Endothelial cell of umbilical vein (primary cell): ENCODE measurements around the gene ACO2.

Experiments
- EZH2 ChIP-seq: IDR thresholded peaks from 2 replicates; pipeline ENCODE4 v1.6.1; 2012; ENCODE audit warnings: borderline replicate concordance, low read depth, mild to moderate bottlenecking, moderate library complexity, low read length, inconsistent platforms; ENCODE audit not compliant: severe bottlenecking
- FOS ChIP-seq: IDR thresholded peaks from 2 replicates; pipeline ENCODE4 v1.6.1; 2011; ENCODE audit warnings: mild to moderate bottlenecking, low read length, moderate library complexity, borderline replicate concordance; ENCODE audit not compliant: insufficient read depth
- JUN ChIP-seq: IDR thresholded peaks from 2 replicates; pipeline ENCODE4 v1.6.1; 2011; ENCODE audit warnings: borderline replicate concordance, low read depth; ENCODE audit not compliant: insufficient read length, insufficient read depth
- MAX ChIP-seq: IDR thresholded peaks from 2 replicates; pipeline ENCODE4 v1.6.1; 2011; ENCODE audit not compliant: insufficient read depth, insufficient read length
- MYC ChIP-seq: IDR thresholded peaks from one replicate; pipeline ENCODE4 v1.6.1; 2011; ENCODE audit warnings: mild to moderate bottlenecking, low read depth, low read length
- POLR2A ChIP-seq: IDR thresholded peaks from 2 replicates; pipeline ENCODE4 v1.6.1; 2012; ENCODE audit warnings: low read depth, mild to moderate bottlenecking, control low read depth, low read length
- POLR2AphosphoS5 ChIP-seq: IDR thresholded peaks from 2 replicates; pipeline ENCODE4 v1.6.1; 2012; ENCODE audit warnings: low read depth, mild to moderate bottlenecking, control low read depth, low read length, moderate library complexity; ENCODE audit not compliant: insufficient read depth
- TF ChIP-seq, protein P1 (sequence below), 2 donors: IDR thresholded peaks; 1 replicate in 1 of 2; 2 replicates in 1 of 2; pipeline ENCODE4 v1.5.1; 2011; ENCODE audit warnings: low read length in 2 of 2, mild to moderate bottlenecking in 2 of 2, moderate library complexity in 2 of 2, control low read depth in 1 of 2, inconsistent platforms in 1 of 2, low read depth in 1 of 2; ENCODE audit not compliant: insufficient read depth in 1 of 2; ENCODE audit errors: extremely low read depth in 1 of 2

DNA sequence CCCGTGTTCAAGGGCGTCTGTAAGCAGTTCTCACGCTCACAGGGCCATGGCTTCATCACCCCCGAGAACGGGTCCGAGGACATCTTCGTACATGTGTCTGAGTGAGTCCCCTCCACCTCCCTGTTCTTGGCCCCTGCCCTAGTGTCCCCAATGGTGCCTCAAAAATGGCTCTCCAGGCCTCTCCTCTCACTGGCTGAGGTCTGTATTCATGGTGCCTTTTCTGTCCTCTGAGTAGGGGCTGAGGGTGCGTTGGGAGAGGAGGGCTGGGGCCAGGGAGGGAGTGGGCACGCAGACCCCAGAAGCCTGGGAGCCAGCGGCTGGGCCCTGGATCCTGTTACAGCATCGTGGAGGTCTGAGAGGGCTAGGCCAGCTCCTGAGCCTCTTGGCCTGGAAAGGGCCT lies 104.8 kb downstream of the ACO2 start:
- TF ChIP-seq, protein P1, sequence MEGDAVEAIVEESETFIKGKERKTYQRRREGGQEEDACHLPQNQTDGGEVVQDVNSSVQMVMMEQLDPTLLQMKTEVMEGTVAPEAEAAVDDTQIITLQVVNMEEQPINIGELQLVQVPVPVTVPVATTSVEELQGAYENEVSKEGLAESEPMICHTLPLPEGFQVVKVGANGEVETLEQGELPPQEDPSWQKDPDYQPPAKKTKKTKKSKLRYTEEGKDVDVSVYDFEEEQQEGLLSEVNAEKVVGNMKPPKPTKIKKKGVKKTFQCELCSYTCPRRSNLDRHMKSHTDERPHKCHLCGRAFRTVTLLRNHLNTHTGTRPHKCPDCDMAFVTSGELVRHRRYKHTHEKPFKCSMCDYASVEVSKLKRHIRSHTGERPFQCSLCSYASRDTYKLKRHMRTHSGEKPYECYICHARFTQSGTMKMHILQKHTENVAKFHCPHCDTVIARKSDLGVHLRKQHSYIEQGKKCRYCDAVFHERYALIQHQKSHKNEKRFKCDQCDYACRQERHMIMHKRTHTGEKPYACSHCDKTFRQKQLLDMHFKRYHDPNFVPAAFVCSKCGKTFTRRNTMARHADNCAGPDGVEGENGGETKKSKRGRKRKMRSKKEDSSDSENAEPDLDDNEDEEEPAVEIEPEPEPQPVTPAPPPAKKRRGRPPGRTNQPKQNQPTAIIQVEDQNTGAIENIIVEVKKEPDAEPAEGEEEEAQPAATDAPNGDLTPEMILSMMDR (IDR thresholded peaks at IDR 0.05; ENCODE audit: extremely low read depth in 1 of 2, insufficient read depth in 1 of 2, low read depth in 1 of 2, low read length in 2 of 2) = no peak
- TF ChIP-seq EZH2 (no peak), MAX (no peak), JUN (no peak), POLR2A (no peak), POLR2AphosphoS5 (no peak), MYC (no peak), FOS (no peak)
